22Rv1 (cell line): Measurements from ENCODE around the gene MINAR1.

Experiments
- H3K27ac ChIP-seq: fragments of 450-650 bp; 2 replicates; pipeline ENCODE4 v1.5.1; 2017
- CTCF ChIP-seq: fragments of 450-650 bp; IDR thresholded peaks from 2 replicates; pipeline ENCODE4 v1.5.1; 2017; ENCODE audit warnings: mild to moderate bottlenecking
- ZFX ChIP-seq: fragments of 450-650 bp; IDR thresholded peaks from 2 replicates; pipeline ENCODE4 v1.6.1; 2017; ENCODE audit warnings: antibody characterized with exemption, borderline replicate concordance

MINAR1 gene

GRCh38 chr15:79481793-79482192 is 49.7 kb downstream of the MINAR1 start:
- no peak overlapping the region for H3K27ac ChIP-seq
- TF ChIP-seq ZFX = no peak
- no peak for TF ChIP-seq CTCF
